Stomach (tissue), 4 donors: ENCODE measurements around the gene DNER.

Experiments
- CTCF ChIP-seq, 7 experiments: fragments of 450-650 bp in 4 of 7; fragments of 200-600 bp in 3 of 7; sonication (generic) in 3 of 7; IDR thresholded peaks; one replicate each; pipeline ENCODE4 v1.5.1; 2016 to 2019; ENCODE audit warnings: antibody characterized with exemption in 7 of 7, control low read depth in 2 of 7, mild to moderate bottlenecking in 1 of 7
- EP300 ChIP-seq: sonication (generic); formaldehyde crosslinking; IDR thresholded peaks from one replicate; pipeline ENCODE4 v1.6.1; 2017; ENCODE audit warnings: antibody characterized with exemption
- POLR2A ChIP-seq, 4 donors: fragments of 450-650 bp; IDR thresholded peaks; one replicate each; pipeline ENCODE4 v1.6.1; 2016; ENCODE audit warnings: antibody characterized with exemption in 4 of 4, control low read depth in 2 of 4, mild to moderate bottlenecking in 1 of 4, moderate library complexity in 1 of 4
- POLR2AphosphoS5 ChIP-seq, 3 donors: sonication (generic); formaldehyde crosslinking; IDR thresholded peaks; one replicate each; pipeline ENCODE4 v1.6.1; 2016; ENCODE audit warnings: antibody characterized with exemption in 3 of 3

- TF ChIP-seq CTCF (IDR thresholded peaks at IDR 0.05) (no peak), POLR2A (IDR thresholded peaks at IDR 0.05) (no peak), POLR2AphosphoS5 (IDR thresholded peaks at IDR 0.05) (no peak), EP300 (no peak)
Measured at GRCh38 chr2:229695961-229696360, 18.4 kb downstream of the DNER start.
